ENCODE measurements around the gene NMS.
"Not testable (repeated sequence)": the region's sequence is repeated elsewhere in the genome, so short reads cannot be mapped to it uniquely, and the experiment has no call there.

Gene NMS

GRCh38 chr2:100470182-100470581, at the start of gene NMS:
NMS (plus strand) TSS chr2:100470482; CDS start chr2:100470489, 7 bp downstream.
- no peak for DNase-seq

GRCh38 chr2:100422320-100423055, 47.8 kb upstream of the NMS start:
- no peak for DNase-seq

GRCh38 chr2:100423631-100424030, 46.7 kb upstream of the NMS start:
- DNase-seq = no peak

- no peak for DNase-seq
Measured at GRCh38 chr2:100424277-100424875, 45.9 kb upstream of the NMS start.

- no peak for DNase-seq
Measured at GRCh38 chr2:100425107-100425506, 45.2 kb upstream of the NMS start.

- no peak for DNase-seq
Measured at GRCh38 chr2:100425573-100426383, 44.5 kb upstream of the NMS start.

GRCh38 chr2:100426384-100426720, 43.9 kb upstream of the NMS start:
- DNase-seq = no peak

- no peak for DNase-seq
Measured at GRCh38 chr2:100427111-100427510, 43.2 kb upstream of the NMS start.

- DNase-seq = no peak
Measured at GRCh38 chr2:100427627-100428258, 42.5 kb upstream of the NMS start.

- no peak for DNase-seq
Measured at GRCh38 chr2:100429726-100430125, 40.6 kb upstream of the NMS start.

GRCh38 chr2:100437751-100438150, 32.5 kb upstream of the NMS start:
- DNase-seq = no peak

GRCh38 chr2:100446696-100447095, 23.6 kb upstream of the NMS start:
- DNase-seq = no peak

GRCh38 chr2:100451092-100451491, 19.2 kb upstream of the NMS start:
- DNase-seq = no peak

GRCh38 chr2:100451734-100452133, 18.5 kb upstream of the NMS start:
- DNase-seq = no peak

GRCh38 chr2:100453853-100454252, 16.4 kb upstream of the NMS start:
- no peak for DNase-seq

GRCh38 chr2:100456357-100456756, 13.9 kb upstream of the NMS start:
- not testable (repeated sequence) for DNase-seq

GRCh38 chr2:100460904-100461530, 9.3 kb upstream of the NMS start:
- DNase-seq = no peak

- DNase-seq = no peak
Measured at GRCh38 chr2:100470898-100471514, 724 bp downstream of the NMS start.

GRCh38 chr2:100476606-100477005, 6.3 kb downstream of the NMS start:
- no peak for DNase-seq

GRCh38 chr2:100482741-100483140, 12.5 kb downstream of the NMS start:
- DNase-seq = no peak

GRCh38 chr2:100483895-100484294, 13.6 kb downstream of the NMS start:
- no peak for DNase-seq

- DNase-seq = no peak
Measured at GRCh38 chr2:100484390-100484789, 14.1 kb downstream of the NMS start.

GRCh38 chr2:100485396-100485795, 15.1 kb downstream of the NMS start:
- no peak for DNase-seq

All from GF-D8 (cell line).